ENCODE results near the gene ERI3. TPM values are rescaled to one million over a fixed set of nuclear protein-coding genes. Genes with fewer than 3 reads are reported as not detected.
A peak's percentile ranks its signal among the peaks of the same experiment; 100 is the strongest.

The ERI3 gene
- total and polyA plus RNA-seq, 2 of the 13 experiments (the other 11 are each of a cell fraction or from before 2014, with no cell fraction given) = 35.6 to 35.9 TPM

DNA sequence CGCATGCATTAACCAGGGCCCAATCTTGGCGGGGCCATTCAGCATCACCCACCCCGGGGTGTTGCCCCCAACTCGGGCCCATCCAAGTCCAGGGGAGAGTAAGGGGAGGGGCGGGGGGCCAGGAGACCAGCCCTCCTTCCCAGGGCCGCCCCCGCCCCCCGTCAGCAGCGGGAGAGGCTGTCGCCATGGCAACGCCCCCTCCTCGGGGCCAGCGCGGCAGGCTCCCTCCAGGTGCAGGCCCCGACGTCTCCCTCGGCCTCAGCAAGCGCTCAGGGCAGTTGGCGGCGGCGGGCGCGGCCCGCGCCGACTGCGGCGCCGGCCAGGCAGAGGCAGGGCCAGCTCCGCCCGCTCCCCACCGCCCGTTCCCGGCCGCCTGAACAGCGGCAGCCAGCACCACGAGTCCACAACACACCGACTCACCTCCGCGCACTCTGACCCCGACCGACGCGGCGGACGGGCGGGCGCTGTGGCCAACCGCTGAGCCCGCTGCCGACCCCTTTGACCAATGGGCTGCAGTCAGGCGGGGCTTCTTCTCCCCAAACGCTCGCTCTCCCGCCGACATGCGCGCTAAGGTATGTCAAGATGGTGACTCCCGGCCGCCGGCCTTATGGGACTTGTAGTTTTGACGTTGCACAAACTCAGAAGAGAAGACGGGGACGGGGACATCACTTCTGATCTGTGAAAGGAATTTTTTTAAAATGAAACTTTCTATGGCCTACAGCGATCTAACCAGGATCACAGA lies at the start of gene ERI3 (continued):
- TF ChIP-seq, protein P1, sequence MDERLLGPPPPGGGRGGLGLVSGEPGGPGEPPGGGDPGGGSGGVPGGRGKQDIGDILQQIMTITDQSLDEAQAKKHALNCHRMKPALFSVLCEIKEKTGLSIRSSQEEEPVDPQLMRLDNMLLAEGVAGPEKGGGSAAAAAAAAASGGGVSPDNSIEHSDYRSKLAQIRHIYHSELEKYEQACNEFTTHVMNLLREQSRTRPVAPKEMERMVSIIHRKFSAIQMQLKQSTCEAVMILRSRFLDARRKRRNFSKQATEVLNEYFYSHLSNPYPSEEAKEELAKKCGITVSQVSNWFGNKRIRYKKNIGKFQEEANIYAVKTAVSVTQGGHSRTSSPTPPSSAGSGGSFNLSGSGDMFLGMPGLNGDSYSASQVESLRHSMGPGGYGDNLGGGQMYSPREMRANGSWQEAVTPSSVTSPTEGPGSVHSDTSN (CRISPR knock-in tag; IDR thresholded peaks at IDR 0.05) = peak; percentile 97
- TF ChIP-seq ZNF746 (CRISPR knock-in tag; IDR thresholded peaks at IDR 0.05) = peak; percentile 15; the same call in 1 of the 2 replicates
- TF ChIP-seq ZNF724P (CRISPR knock-in tag; IDR thresholded peaks at IDR 0.05; ENCODE audit: borderline replicate concordance) = peak; percentile 16; the same call in 1 of the 2 replicates
- no peak for TF ChIP-seq SRSF1 (optimal IDR thresholded peaks at IDR 0.05; ENCODE audit: low read depth, low read length)
- TF ChIP-seq NR2F6 (IDR thresholded peaks at IDR 0.05) = no peak
- peak; percentile 59; the same call in 1 of the 2 replicates for TF ChIP-seq NR2F6 (CRISPR knock-in tag; IDR thresholded peaks at IDR 0.05)
- no peak for TF ChIP-seq THYN1 (CRISPR knock-in tag; IDR thresholded peaks at IDR 0.05; ENCODE audit: borderline replicate concordance, low read depth)
- TF ChIP-seq POLR2A (IDR thresholded peaks at IDR 0.05; ENCODE audit: insufficient read depth in 1 of 2, low read depth in 2 of 2, low read length in 2 of 2) = peak; percentile 57 to 78
- TF ChIP-seq ZFP90 (CRISPR knock-in tag; IDR thresholded peaks at IDR 0.05; ENCODE audit: borderline replicate concordance) = 0 out of 2 replicates have a peak, but pooled peaks have one; percentile 9
- TF ChIP-seq TEAD3 (CRISPR knock-in tag; optimal IDR thresholded peaks at IDR 0.05; ENCODE audit: borderline replicate concordance) = peak; percentile 51
- no peak for TF ChIP-seq ZNF781 (CRISPR knock-in tag; IDR thresholded peaks at IDR 0.05; ENCODE audit: borderline replicate concordance, not compliant biosample characterization)
- TF ChIP-seq ZNF34 (CRISPR knock-in tag; IDR thresholded peaks at IDR 0.05; ENCODE audit: borderline replicate concordance) = 0 out of 2 replicates have a peak, but pooled peaks have one; percentile 67
- TF ChIP-seq TGIF2 (CRISPR knock-in tag; IDR thresholded peaks at IDR 0.05) = peak; percentile 72; the same call in 1 of the 2 replicates
- TF ChIP-seq CREM (IDR thresholded peaks at IDR 0.05) = peak; percentile 89
- 0 out of 2 replicates have a peak, but pooled peaks have one; percentile 49 for TF ChIP-seq CREM (CRISPR knock-in tag; IDR thresholded peaks at IDR 0.05)
- TF ChIP-seq FOXK1 (CRISPR knock-in tag; IDR thresholded peaks at IDR 0.05; ENCODE audit: borderline replicate concordance, low read depth) = peak; percentile 65; the same call in 1 of the 2 replicates
- TF ChIP-seq, protein P2, sequence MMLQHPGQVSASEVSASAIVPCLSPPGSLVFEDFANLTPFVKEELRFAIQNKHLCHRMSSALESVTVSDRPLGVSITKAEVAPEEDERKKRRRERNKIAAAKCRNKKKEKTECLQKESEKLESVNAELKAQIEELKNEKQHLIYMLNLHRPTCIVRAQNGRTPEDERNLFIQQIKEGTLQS (CRISPR knock-in tag; IDR thresholded peaks at IDR 0.05) = 0 out of 2 replicates have a peak, but pooled peaks have one; percentile 30
- TF ChIP-seq ELF1 (CRISPR knock-in tag; IDR thresholded peaks at IDR 0.05) = peak; percentile 52
- no peak for TF ChIP-seq ZNF136 (CRISPR knock-in tag; IDR thresholded peaks at IDR 0.05; ENCODE audit: low read depth)
- peak; percentile 88; the same call in 1 of the 2 replicates for TF ChIP-seq ZNF558 (CRISPR knock-in tag; IDR thresholded peaks at IDR 0.05; ENCODE audit: borderline replicate concordance)
- TF ChIP-seq HDAC1 (CRISPR knock-in tag; IDR thresholded peaks at IDR 0.05) = 0 out of 2 replicates have a peak, but pooled peaks have one; percentile 15
- TF ChIP-seq, protein P3, sequence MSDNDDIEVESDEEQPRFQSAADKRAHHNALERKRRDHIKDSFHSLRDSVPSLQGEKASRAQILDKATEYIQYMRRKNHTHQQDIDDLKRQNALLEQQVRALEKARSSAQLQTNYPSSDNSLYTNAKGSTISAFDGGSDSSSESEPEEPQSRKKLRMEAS (IDR thresholded peaks at IDR 0.05) = peak; percentile 88
- no peak for TF ChIP-seq PHF5A (CRISPR knock-in tag; IDR thresholded peaks at IDR 0.05; ENCODE audit: low read depth, unreplicated experiment)
- no peak for TF ChIP-seq EP300 (IDR thresholded peaks at IDR 0.05; ENCODE audit: low read depth in 2 of 2, low read length in 2 of 2)
- TF ChIP-seq EP300 (CRISPR knock-in tag; IDR thresholded peaks at IDR 0.05; ENCODE audit: borderline replicate concordance) = no peak
- 0 out of 2 replicates have a peak, but pooled peaks have one; percentile 56 for TF ChIP-seq SPEN (CRISPR knock-in tag; IDR thresholded peaks at IDR 0.05; ENCODE audit: low read depth)
- peak; percentile 79; the same call in 1 of the 2 replicates for TF ChIP-seq SIN3A (IDR thresholded peaks at IDR 0.05; ENCODE audit: borderline replicate concordance, low read depth, low read length)
- 0 out of 2 replicates have a peak, but pooled peaks have one; percentile 32 for TF ChIP-seq SMAD1 (CRISPR knock-in tag; IDR thresholded peaks at IDR 0.05; ENCODE audit: borderline replicate concordance, low read depth)
- TF ChIP-seq ZNF17 (CRISPR knock-in tag; IDR thresholded peaks at IDR 0.05) = no peak
- TF ChIP-seq PPARG (CRISPR knock-in tag; conservative IDR thresholded peaks at IDR 0.05) = 0 out of 2 replicates have a peak, but pooled peaks have one; percentile 12
- TF ChIP-seq CREB1 (IDR thresholded peaks at IDR 0.05) = peak; percentile 96
- peak; percentile 96 for TF ChIP-seq CREB1 (CRISPR knock-in tag; IDR thresholded peaks at IDR 0.05)
